Tibial artery (tissue), 4 donors: Measurements from ENCODE around the gene CELA3B.

Experiments
- DNase-seq, 2 donors: peaks; one replicate each; pipeline ENCODE4 v3.0.0-alpha.2; 2019
- H3K27ac ChIP-seq, 2 donors: fragments of 200-600 bp; sonication (generic) in 1 of 2; 1 replicate in 1 of 2; 2 replicates in 1 of 2; pipeline ENCODE4 v1.5.1; 2018 to 2019; ENCODE audit warnings: mild to moderate bottlenecking in 1 of 2
- H3K27me3 ChIP-seq, 2 donors: fragments of 200-600 bp; sonication (generic) in 1 of 2; one replicate each; pipeline versions ENCODE4 v1.5.1 to v1.6.0; 2016 to 2019
- H3K36me3 ChIP-seq, 3 donors: fragments of 200-600 bp; sonication (generic) in 2 of 3; one replicate each; pipeline ENCODE4 v1.5.1; 2016 to 2019; ENCODE audit warnings: mild to moderate bottlenecking in 2 of 3
- H3K4me1 ChIP-seq, 4 donors: fragments of 200-600 bp; sonication (generic) in 2 of 4; 1 replicate in 3 of 4; 2 replicates in 1 of 4; pipeline ENCODE4 v1.5.1; 2016 to 2019
- H3K4me3 ChIP-seq, 2 donors: fragments of 200-600 bp; sonication (generic) in 1 of 2; 1 replicate in 1 of 2; 2 replicates in 1 of 2; pipeline ENCODE4 v1.5.1; 2018 to 2019; ENCODE audit warnings: mild to moderate bottlenecking in 2 of 2
- H3K9me3 ChIP-seq, 3 donors: fragments of 200-600 bp; sonication (generic) in 1 of 3; one replicate each; pipeline ENCODE4 v1.5.1; 2016 to 2019
- CTCF ChIP-seq, 2 experiments: fragments of 200-600 bp in 1 of 2; fragments of 450-650 bp in 1 of 2; IDR thresholded peaks; one replicate each; pipeline ENCODE4 v1.5.1; 2017 to 2019; ENCODE audit warnings: antibody characterized with exemption in 2 of 2, mild to moderate bottlenecking in 1 of 2, moderate library complexity in 1 of 2
- intact Hi-C: fragments of 100-400 bp; cut with DNase I; formaldehyde crosslinking; loops from one replicate; pipeline ENCODE4 v1.15.0; 2023; ENCODE audit warnings: low total_unique reads

Gene CELA3B

GRCh38 chr1:21950734-21951133 lies 26.1 kb upstream of the CELA3B start:
- no peak overlapping the region for H3K27ac ChIP-seq
- no peaks in the 10 kb centered on the region for H3K36me3 ChIP-seq
- no peak for TF ChIP-seq CTCF (IDR thresholded peaks at IDR 0.05)
- peak in 1 of 2 donors; percentile 55 for DNase-seq
- intact Hi-C loops, result no loop called here
- H3K4me1 ChIP-seq, result peaks cover 0 to 9% (median 8%) of the 10 kb centered on the region in 4 donors
- H3K27me3 ChIP-seq, result no peaks in the 10 kb centered on the region
- no peaks in the 10 kb centered on the region for H3K9me3 ChIP-seq
- H3K4me3 ChIP-seq, result no peak overlapping the region

- H3K9me3 ChIP-seq, result no peaks in the 10 kb centered on the region
- H3K36me3 ChIP-seq, result no peaks in the 10 kb centered on the region
- intact Hi-C loops, result no loop called here
- no peak overlapping the region for H3K4me3 ChIP-seq
- H3K4me1 ChIP-seq, result peaks cover 0 to 15% (median 14%) of the 10 kb centered on the region in 4 donors
- no peaks in the 10 kb centered on the region for H3K27me3 ChIP-seq
- peak in 1 of 2 donors; percentile 70 for DNase-seq
- H3K27ac ChIP-seq, result no peak overlapping the region
- no peak for TF ChIP-seq CTCF (IDR thresholded peaks at IDR 0.05)
These were observed 25.5 kb upstream of the CELA3B start for GRCh38 chr1:21951226-21951870.

GRCh38 chr1:21952786-21953520 lies 23.9 kb upstream of the CELA3B start:
- Histone ChIP-seq H3K36me3 (no peaks in the 10 kb centered on the region), H3K27me3 (no peaks in the 10 kb centered on the region), H3K9me3 (no peaks in the 10 kb centered on the region), H3K27ac (no peak overlapping the region), H3K4me3 (no peak overlapping the region), H3K4me1 (peaks cover 0 to 30% (median 26%) of the 10 kb centered on the region in 4 donors)
- no peak for TF ChIP-seq CTCF (IDR thresholded peaks at IDR 0.05)
- intact Hi-C loops, result no loop called here
- no peak for DNase-seq

GRCh38 chr1:21955058-21955457 lies 21.8 kb upstream of the CELA3B start:
- peak; percentile 70 to 77 for DNase-seq
- Histone ChIP-seq H3K27ac (peak overlapping the region; percentile 81 to 82), H3K4me3 (no peak overlapping the region), H3K36me3 (no peaks in the 10 kb centered on the region), H3K27me3 (no peaks in the 10 kb centered on the region), H3K4me1 (peaks cover 0 to 32% (median 26%) of the 10 kb centered on the region in 4 donors), H3K9me3 (no peaks in the 10 kb centered on the region)
- TF ChIP-seq CTCF (IDR thresholded peaks at IDR 0.05), result no peak
- intact Hi-C loops, result loop anchor here (5.0 kb wide), 1 partner anchor 83 kb away; no protein-coding TSS in a partner anchor

GRCh38 chr1:21955501-21956281 lies 21.1 kb upstream of the CELA3B start:
- Histone ChIP-seq H3K4me3 (no peak overlapping the region), H3K27ac (peak overlapping the region; percentile 81 to 82), H3K27me3 (no peaks in the 10 kb centered on the region), H3K9me3 (no peaks in the 10 kb centered on the region), H3K36me3 (no peaks in the 10 kb centered on the region), H3K4me1 (peaks cover 0 to 32% (median 26%) of the 10 kb centered on the region in 4 donors)
- no peak for TF ChIP-seq CTCF (IDR thresholded peaks at IDR 0.05)
- peak in 1 of 2 donors; percentile 44 for DNase-seq
- intact Hi-C loops, result loop anchor here (5.0 kb wide), 1 partner anchor 83 kb away; no protein-coding TSS in a partner anchor
